ENCODE results near the gene KPNA3.
A peak's percentile ranks its signal among the peaks of the same experiment; 100 is the strongest.
"Not testable (repeated sequence)": the region's sequence is repeated elsewhere in the genome, so short reads cannot be mapped to it uniquely, and the experiment has no call there.

The KPNA3 gene

DNA sequence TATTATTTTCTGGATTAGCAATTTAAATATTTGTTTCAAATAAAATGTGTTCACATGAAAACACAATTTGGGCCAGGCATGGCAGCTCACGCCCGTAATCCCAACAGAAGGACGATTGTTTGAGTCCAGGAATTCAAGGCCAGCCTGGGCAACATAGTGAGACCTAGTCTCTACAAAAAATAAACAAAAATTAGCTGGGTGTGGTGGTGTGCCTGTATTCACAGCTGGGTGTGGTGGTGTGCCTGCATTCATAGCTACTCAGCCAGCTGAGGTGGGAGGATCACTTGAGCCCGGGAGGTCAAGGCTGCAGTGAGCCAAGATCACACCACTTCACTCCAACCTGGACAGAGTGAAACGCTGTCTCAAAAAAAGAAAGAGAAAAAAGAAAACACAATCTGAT is 46.4 kb downstream of the KPNA3 start:
- DNase-seq, result no peak

GRCh38 chr13:49740870-49741269 is 51.6 kb downstream of the KPNA3 start:
- DNase-seq, result peak in 1 of 3 donors; percentile 9

DNA sequence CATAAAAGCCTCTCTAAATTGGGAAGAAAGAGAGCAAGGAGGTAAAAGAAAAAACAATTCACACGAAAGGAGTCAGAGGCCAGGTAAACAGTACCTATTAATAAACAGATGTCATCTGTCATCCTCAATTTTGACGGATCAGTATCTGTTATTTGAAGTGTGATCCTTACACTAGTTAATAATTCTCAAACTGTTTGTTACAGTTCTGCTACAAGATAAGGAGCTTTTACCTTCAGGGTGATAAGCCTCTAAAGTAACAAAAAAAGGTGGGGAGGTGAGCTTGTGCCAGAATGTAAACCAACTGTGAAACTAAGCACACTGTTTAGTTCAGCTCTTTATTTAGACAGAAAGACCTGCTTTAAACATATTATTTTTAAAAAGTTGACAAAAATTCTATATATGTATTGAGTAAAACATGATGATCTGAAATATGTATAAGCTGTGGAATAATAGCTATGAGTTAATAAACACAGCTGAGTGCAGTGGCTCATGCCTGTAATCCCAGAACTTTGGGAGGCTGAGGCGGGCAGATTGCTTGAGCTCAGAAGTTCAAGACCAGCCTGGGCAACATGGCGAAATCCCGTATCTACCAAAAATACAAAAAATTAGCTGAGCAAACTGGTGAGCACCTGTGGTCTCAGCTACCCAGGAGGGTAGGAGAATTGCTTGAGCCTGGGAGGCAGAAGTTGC is 52.8 kb downstream of the KPNA3 start:
- DNase-seq, result no peak

DNA sequence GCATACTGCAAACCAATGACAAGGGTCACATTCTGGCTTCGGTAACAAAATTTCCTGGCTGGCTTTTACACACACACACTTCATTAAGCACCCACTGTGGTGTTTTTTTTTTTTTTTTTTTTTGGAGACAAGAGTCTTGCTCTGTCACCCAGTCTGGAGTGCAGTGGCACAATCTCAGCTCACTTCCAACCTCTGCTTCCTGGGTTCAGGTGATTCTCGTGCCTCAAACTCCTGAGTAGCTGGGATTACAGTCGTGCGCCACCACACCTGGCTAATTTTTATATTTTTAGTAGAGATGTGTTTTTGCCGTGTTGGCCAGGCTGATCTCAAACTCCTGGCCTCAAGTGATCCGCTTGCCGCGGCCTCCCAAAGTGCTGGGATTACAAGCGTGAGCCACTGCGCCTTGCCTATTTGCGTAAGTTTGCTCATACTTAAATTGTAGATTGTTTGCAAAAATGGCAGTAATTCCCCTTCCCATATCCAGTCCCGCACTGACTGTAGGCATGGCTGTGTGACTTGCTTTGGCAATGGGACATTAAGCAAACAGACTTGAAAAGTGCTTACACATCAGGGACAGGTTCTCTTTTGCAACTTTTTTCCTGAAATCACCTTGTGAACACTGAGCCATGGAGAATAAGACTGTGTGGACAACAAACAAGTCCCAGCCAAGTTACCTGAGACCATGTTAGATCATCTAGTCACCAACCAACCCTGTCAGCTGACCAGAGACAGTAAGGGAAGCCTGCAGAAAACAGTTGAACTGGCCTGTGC is 59.1 kb downstream of the KPNA3 start:
- DNase-seq, result no peak

DNA sequence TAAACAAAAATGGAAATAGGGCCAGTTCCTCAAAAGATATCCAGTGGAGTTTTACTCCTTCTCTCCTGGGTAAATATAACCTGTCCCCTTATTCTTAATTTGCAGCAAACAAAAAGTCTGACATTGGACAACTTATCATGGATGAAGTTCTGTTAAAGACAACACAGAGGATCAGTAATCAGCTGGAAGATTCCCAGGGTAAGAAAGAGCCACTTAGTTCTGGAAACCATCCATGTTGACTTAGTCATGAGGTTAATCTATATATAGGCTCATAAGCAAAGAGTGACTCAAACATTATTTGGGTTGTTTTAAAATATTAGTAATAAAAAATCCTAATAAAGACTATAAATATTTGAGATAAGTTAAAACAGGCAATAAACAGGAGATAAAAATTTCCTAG is 60.7 kb downstream of the KPNA3 start:
- peak in 1 of 3 donors; percentile 4 for DNase-seq

DNA sequence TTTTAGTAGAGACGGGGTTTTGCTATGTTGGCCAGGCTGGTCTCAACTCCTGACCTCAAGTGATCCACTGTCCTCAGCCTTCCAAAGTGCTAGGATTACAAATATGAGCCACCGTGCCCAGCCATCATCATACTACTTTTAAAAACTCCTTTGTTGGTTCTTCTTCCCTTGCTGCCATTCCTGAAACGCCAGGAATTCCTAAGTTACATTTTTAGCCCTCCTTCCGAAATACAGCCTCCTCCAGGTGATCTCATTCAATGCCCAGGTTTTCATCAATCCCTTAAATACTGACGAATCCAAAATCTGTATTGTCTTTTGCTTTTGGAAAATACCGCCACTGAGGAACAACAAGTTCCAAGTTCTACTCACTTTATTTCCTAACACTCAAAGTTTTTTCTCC is 75.9 kb downstream of the KPNA3 start:
- DNase-seq, result no peak

DNA sequence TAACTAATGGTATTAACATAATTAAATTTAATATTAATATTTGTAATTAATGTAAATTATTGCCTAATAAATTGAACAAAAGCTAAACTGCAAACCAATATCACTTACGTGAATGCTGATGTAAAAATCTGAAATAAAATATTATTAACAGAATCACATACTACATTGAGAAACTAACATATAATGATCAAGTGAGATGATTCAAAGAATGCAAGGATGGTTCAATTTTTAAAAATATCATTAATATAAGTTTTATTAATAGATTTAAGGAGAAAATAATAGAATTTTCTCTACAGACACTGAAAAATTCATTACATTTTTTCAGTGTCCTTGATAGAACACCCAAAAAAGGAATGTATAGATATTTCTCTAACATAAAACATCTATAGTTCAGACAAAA is 77.7 kb downstream of the KPNA3 start:
- DNase-seq, result no peak

DNA sequence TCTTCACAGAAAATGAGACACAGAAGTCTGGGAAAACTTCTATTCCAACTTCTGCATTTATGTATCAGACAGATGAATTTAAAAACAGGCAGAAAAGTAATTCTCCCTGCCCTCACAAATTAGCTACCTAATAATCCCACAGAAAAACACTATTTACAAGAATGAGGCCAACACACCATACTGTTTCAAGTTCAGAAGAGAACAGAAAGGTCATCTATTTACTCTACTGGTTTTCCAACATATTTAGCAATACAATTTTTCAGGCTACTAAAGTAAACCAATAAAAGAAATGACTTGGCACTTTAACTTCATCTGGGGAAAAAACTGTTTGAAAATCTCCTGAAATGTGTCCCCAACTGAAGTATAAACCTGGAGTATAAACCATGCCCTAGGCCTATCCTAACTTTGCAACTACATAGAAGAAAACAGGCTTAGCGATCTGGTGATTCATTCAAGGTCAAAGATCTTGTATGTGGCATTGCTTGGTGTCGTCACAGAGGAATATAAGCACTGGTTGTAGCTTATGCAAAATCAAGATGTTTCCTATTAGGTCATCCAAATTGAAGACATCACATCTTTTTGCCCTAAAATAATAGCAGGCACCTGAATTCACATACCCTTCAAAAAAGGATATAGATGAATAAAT is 81.1 kb downstream of the KPNA3 start:
- no peak for DNase-seq

DNA sequence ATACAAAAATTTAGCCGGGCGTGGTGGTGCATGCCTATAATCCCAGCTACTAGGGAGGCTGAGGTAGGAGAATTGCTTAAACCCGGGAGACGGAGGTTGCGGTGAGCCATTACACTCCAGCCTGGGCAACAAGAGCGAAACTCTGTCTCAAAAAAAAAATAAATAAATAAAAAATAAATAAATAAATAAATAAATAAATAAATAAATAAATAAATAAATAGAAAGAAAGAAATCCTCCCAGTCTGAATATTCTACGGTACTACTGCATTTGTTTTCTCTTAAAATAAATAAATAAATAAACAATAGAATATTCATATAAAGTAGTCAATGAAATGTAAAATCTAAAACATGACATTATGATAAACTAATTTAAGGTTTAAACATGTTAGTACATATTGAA is 88.2 kb downstream of the KPNA3 start:
- not testable (repeated sequence) for DNase-seq

GRCh38 chr13:49701491-49701890 is 91.0 kb downstream of the KPNA3 start:
- no peak for DNase-seq

- no peak for DNase-seq
Measured at GRCh38 chr13:49697468-49697867, 95.0 kb downstream of the KPNA3 start.

GRCh38 chr13:49694446-49694845 is 98.0 kb downstream of the KPNA3 start:
- DNase-seq, result peak; percentile 25 to 45 (median 28)

GRCh38 chr13:49693877-49694276 is 98.6 kb downstream of the KPNA3 start:
- DNase-seq, result peak in 1 of 3 donors; percentile 26

DNA sequence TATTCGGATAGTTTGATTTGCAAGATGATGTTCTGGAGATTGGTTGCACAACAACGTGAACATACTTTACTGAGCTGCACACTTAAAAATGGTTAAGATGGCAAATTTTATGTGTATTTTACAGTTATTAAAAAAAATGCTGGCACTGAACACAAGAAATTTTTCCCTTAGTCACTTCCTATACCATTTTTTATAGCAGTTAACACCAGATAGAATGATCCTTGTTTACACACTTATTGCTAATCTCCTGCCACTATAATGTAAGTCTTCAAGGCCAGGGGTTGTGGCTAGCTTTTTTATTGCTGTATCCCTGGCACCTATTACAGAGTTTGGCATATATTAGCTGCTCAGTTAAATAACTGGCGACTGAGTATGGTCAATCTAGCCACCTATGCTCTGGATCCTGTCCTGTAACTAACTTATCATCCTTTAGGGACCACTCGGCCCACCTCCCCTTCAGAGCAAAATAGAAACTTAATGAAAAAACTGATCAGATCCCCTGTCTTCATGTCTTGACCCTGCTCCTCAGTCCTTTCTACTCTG is 99.2 kb downstream of the KPNA3 start:
- DNase-seq, result no peak

GRCh38 chr13:49690995-49691784 is 101.3 kb downstream of the KPNA3 start, which contains the start of gene EBPL:
Gene EBPL (minus strand): TSS chr13:49691486. CDS start chr13:49691424, 62 bp downstream.
- DNase-seq, result peak; percentile 87 to 94 (median 91)

DNA sequence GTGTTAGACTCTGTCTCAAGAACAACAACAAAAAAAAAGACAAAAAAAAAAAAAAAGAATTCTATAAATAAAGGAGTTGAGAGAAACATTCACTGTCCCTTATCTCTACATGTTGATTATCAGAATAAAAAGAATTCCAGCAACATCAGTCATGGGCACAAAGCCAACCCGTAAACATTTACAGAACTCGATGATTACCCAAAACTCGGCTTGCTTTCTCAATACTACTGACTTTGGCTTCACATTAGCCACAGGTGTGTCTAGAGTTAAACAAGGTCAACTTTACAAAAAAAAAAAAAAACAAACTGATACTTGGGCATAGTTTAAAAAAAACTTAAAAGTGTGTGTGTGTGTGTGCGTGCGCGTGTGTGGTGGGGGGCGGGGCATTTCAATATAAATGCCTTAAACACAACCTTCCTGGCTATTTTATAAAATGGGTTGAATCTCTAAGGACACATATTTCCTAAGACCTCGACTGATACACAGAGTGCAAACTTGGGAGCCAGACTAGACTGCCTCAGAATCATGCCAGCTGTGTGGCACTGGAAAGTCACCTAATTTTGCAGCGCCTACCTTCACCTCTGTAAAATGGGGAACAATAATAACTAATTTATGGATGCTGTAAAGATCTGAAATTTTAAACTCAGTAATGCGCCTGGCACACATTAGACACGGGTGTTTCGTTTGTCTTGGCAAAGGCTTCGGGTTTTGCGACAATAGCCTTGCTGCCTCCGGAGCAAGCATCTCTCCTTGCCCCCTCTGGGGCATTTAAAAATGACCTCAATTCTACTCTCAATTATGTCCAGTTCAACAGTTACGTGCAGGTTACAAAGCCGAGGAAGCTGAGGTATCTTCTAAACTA is 102.1 kb downstream of the KPNA3 start:
- DNase-seq, result no peak

DNA sequence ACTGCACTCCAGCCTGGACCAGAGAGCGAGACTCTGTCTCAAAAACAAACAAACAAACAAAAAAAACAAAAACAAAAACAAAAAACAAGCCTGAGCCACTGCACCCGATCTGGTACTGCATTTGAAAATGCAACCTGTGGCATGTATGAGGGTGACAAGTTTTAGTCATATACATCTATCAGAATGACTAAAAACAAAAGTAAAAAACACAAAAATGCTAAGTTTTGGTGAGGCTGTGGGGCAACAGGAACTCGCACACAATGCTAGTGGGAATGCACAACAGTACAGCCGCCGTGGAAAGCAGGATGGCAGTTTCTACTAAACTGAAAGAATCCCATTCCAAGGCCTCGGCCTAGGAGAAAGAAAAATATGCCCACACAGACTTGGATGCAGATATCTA is 109.0 kb downstream of the KPNA3 start:
- no peak for DNase-seq

DNA sequence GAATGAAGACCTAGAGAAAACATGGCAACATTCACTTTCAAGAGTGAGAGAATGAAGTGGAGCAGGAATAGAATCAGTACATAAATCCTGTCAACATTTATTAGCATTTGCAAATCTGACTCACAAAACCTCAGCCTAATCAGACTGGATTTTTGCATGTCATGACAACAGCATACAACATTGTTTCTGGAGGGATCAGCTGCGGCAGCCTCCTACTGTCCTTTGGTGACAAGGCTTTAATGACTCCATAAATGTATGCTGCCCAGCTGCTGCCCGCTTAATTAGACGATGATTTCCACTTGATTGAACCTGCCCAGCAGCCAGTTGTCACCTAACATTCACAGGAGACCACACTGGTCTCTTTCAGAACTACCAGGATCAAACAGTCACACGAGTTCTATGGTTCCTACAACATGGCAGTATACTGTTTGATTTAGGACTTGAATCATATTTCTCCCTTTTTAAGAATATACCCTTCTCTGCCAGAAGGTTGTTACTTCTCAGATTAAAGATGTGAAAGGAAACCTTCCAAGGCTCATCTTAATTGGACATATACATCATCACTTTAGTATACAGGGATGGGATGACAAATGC is 110.5 kb downstream of the KPNA3 start:
- DNase-seq, result no peak

DNA sequence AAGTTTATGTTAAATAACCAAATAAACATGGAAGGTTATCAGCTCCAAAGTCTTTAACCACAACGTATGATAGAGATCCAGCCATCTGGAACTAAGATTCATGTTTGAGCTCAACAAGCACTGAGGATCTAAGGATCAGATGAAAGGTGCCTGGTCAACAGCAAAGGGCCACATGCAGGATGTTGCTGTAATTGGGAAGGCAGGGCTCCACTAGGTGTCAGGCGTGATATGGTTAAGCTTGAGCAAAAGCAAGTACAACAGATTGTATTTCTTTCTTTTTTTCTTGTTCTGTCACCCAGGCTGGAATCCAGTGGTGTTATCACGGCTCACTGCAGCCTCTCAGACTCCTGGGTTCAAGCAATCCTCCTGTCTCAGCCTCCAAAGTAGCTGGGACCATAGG is 113.2 kb downstream of the KPNA3 start:
- DNase-seq, result no peak

DNA sequence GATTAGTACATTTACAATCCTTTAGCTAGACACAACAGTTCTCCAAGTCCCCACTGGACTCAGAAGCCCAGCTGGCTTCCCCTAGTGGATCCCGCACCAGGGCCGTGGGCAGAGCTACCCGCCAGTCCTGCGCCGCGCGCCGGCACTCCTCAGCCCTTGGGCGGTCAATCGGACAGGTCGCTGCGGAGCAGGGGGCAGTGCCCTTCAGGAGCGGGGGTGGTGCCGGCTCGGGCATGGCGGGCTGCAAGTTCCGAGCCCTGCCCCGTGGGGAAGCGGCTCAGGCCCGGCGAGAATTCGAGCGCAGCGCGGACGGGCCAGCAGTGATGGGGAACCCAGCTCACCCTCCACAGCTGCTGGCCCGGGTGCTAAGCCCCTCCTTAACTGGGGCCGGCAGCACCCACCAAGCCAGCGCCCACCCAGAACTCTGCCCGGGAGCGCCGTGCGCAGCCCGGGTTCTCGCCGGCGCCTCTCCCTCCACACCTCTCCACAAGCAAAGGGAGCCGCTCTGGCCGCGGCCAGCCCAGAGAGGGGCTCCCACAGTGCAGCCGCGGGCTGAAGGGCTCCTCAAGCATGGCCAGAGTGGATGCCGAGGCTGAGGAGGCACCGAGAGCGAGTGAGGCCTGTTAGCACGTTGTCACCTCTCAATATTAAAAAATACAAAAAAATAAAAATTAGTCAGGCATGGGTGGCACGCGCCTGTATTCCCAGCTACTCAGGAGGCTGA is 114.1 kb downstream of the KPNA3 start:
- no peak for DNase-seq
